Common myeloid progenitor, CD34-positive (primary cell): ENCODE results near the gene SMIM43.
A peak's percentile ranks its signal among the peaks of the same experiment; 100 is the strongest.
"Not testable (repeated sequence)": the region's sequence is repeated elsewhere in the genome, so short reads cannot be mapped to it uniquely, and the experiment has no call there.

Source experiments
- CTCF ChIA-PET: fragments of 350-600 bp; sonication (Branson Sonifier 250); formaldehyde crosslinking; loops from one replicate; lab custom pipeline; 2021; ENCODE audit warnings: antibody characterized with exemption; lab: Charles Lee
- POLR2A ChIA-PET: fragments of 350-600 bp; sonication (Branson Sonifier 250); formaldehyde crosslinking; loops from one replicate; lab custom pipeline; 2021; ENCODE audit warnings: antibody characterized with exemption; lab: Charles Lee
- DNase-seq, 3 donors: peaks; one replicate each; pipeline versions ENCODE4 v3.0.0 to v3.0.0-alpha.2; 2013
- H3K27ac ChIP-seq, 2 experiments: 1 replicate in 1 of 2; 2 replicates in 1 of 2; pipeline ENCODE4 v1.7.0; 2013; ENCODE audit warnings: inconsistent platforms in 2 of 2, low read length in 2 of 2, mild to moderate bottlenecking in 2 of 2, low read depth in 1 of 2, moderate library complexity in 1 of 2; ENCODE audit not compliant: severe bottlenecking in 2 of 2, insufficient read depth in 1 of 2, poor library complexity in 1 of 2
- H3K27me3 ChIP-seq, 5 experiments: replicated peaks in 2 of 5; 1 replicate in 3 of 5; 2 replicates in 2 of 5; pipeline versions ENCODE4 v1.6.1 to v1.7.0; 2013; ENCODE audit warnings: low read length in 4 of 5, mild to moderate bottlenecking in 2 of 5, moderate library complexity in 2 of 5, inconsistent platforms in 1 of 5; ENCODE audit not compliant: insufficient read depth in 5 of 5, control insufficient read depth in 4 of 5
- H3K36me3 ChIP-seq, 4 experiments: 1 replicate in 2 of 4; 2 replicates in 2 of 4; pipeline versions ENCODE4 v1.6.1 to v1.7.0; 2013; ENCODE audit warnings: low read length in 3 of 4, control low read depth in 1 of 4, mild to moderate bottlenecking in 1 of 4; ENCODE audit not compliant: control insufficient read depth in 4 of 4, insufficient read depth in 4 of 4
- H3K4me1 ChIP-seq, 4 experiments: 1 replicate in 3 of 4; 2 replicates in 1 of 4; pipeline versions ENCODE4 v1.6.1 to v1.7.1; 2013; ENCODE audit warnings: low read length in 3 of 4, mild to moderate bottlenecking in 3 of 4, control low read depth in 1 of 4, inconsistent platforms in 1 of 4, moderate library complexity in 1 of 4; ENCODE audit not compliant: control insufficient read depth in 4 of 4, insufficient read depth in 4 of 4; ENCODE audit errors: control extremely low read depth in 1 of 4
- H3K4me3 ChIP-seq, 7 experiments: 1 replicate in 4 of 7; 2 replicates in 3 of 7; pipeline versions ENCODE4 v1.5.1 to v1.7.0; 2013; ENCODE audit warnings: mild to moderate bottlenecking in 7 of 7, low read length in 6 of 7, moderate library complexity in 6 of 7, inconsistent platforms in 2 of 7, low read depth in 2 of 7, control low read depth in 1 of 7; ENCODE audit not compliant: insufficient read depth in 4 of 7, control insufficient read depth in 1 of 7; ENCODE audit errors: extremely low read depth in 1 of 7
- H3K9me3 ChIP-seq, 5 experiments: 1 replicate in 4 of 5; 2 replicates in 1 of 5; pipeline versions ENCODE4 v1.6.1 to v1.7.1; 2013; ENCODE audit warnings: low read length in 4 of 5, mild to moderate bottlenecking in 2 of 5, inconsistent platforms in 1 of 5, low read depth in 1 of 5, moderate library complexity in 1 of 5; ENCODE audit not compliant: control insufficient read depth in 4 of 5, insufficient read depth in 2 of 5; ENCODE audit errors: control extremely low read depth in 1 of 5
- WGBS: methylation state at CpG from one replicate; pipeline ENCODE4 v1.1.5; 2013; ENCODE audit not compliant: insufficient coverage; 5-methylcytosine and 5-hydroxymethylcytosine counted together

Gene SMIM43

GRCh38 chr4:121737846-121738554 lies 27.0 kb downstream of the SMIM43 start:
- ChIA-PET CTCF (interaction anchor here (1.4 to 3.4 kb wide), 4 partner anchors 13 to 368 kb away, joined by 3 to 17 read pairs (median 7); no protein-coding TSS in a partner anchor), POLR2A (no interaction called here)
- no peak for DNase-seq
- Histone ChIP-seq H3K27ac (no peak overlapping the region), H3K9me3 (no peaks in the 10 kb centered on the region), H3K36me3 (no peaks in the 10 kb centered on the region), H3K27me3 (peaks cover 0 to 9% (median 0%) of the 10 kb centered on the region in 5 experiments), H3K4me3 (no peak overlapping the region), H3K4me1 (no peaks in the 10 kb centered on the region)
- WGBS, result 95% methylated on average over 5 of the region's 10 CpGs

DNA sequence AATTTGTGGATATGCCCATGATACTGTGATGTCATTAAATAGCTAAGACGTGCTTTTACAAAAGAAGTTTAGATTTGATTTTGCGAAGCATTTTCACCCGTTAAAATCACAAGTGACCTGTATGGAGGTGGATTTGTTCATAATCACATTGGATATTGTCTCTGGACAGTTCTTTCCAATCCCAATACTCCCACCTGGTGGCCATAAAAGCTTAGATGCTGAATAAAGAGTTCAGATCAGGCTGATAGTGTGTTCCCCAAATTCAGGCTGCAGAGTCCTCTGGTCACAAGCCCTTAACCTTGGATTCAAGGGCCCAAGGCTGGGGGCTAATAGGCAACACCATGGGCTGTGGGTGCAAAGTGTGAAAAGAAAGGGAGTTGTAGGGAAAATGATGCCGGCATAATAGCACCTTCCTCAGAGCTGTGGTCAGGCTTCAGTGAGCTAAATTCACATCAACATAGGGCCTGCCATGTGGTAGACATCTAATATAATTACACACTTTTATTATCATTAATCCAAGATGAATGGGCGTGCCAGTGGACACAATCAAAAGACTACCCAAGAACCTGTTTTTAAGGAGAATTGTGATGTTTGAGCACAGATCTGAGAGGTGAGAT lies 28.1 kb downstream of the SMIM43 start:
- H3K4me3 ChIP-seq, result no peak overlapping the region
- H3K9me3 ChIP-seq, result no peaks in the 10 kb centered on the region
- ChIA-PET CTCF (interaction anchor here (0.8 to 3.4 kb wide), 7 partner anchors 12 to 464 kb away, joined by 3 to 17 read pairs (median 3); no protein-coding TSS in a partner anchor), POLR2A (no interaction called here)
- H3K27me3 ChIP-seq, result peaks cover 0 to 9% (median 0%) of the 10 kb centered on the region in 5 experiments
- H3K27ac ChIP-seq, result no peak overlapping the region
- peak; percentile 34 to 63 (median 55) for DNase-seq
- H3K4me1 ChIP-seq, result no peaks in the 10 kb centered on the region
- H3K36me3 ChIP-seq, result no peaks in the 10 kb centered on the region
- WGBS, result 100% methylated on average over 3 of the region's 5 CpGs

DNA sequence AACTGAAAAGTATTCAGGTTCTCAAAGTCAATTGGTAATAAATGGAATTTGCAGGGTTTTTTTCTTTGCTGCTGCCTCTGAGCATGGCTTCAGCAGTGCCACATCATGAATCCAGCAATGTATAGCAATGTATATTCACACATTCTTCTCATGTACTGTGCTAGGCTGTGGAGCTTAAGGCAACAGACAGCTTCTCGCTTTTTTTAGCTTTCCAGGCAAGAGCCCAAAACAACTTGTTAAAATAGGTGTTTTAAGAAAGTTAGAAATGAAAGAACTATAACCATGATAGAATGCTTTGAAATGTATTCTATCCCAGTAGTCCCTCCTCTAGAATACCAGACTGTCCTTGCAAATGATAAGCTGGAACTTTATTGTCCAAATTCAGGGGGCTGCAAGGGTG lies 30.4 kb downstream of the SMIM43 start:
- no peak overlapping the region for H3K27ac ChIP-seq
- POLR2A ChIA-PET, result no interaction called here
- H3K4me3 ChIP-seq, result no peak overlapping the region
- WGBS, result no CpG with 5 or more reads among the region's 1 CpG
- CTCF ChIA-PET, result interaction anchor here (0.6 to 3.4 kb wide), 6 partner anchors 10 to 1064 kb away, joined by 3 to 17 read pairs (median 4); no protein-coding TSS in a partner anchor
- no peaks in the 10 kb centered on the region for H3K36me3 ChIP-seq
- no peak for DNase-seq
- no peaks in the 10 kb centered on the region for H3K4me1 ChIP-seq
- H3K27me3 ChIP-seq, result peaks cover 0 to 5% (median 0%) of the 10 kb centered on the region in 5 experiments
- no peaks in the 10 kb centered on the region for H3K9me3 ChIP-seq

DNA sequence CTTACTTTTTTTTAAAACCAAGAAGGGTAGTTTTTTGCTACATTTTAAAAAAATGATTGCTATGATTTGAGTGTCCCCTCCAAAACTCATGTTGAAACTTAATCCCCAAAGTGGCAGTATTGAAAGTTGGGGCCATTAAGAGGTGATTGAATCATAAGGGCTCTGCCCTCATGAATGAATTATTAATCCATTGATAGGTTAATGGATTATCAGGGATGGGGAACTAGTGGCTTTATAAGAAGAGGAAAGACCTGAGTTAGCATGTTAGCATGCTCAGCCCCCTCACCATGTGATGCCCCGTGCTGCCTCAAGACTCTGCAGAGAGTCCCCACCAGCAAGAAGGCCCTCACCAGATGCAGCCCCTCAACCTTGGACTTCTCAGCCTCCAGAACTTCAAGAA lies 31.0 kb downstream of the SMIM43 start:
- 100% methylated on average over 1 of the region's 1 CpG for WGBS
- no peak for DNase-seq
- Histone ChIP-seq H3K9me3 (no peaks in the 10 kb centered on the region), H3K27ac (no peak overlapping the region), H3K4me3 (no peak overlapping the region), H3K4me1 (no peaks in the 10 kb centered on the region), H3K36me3 (no peaks in the 10 kb centered on the region), H3K27me3 (peaks cover 0 to 5% (median 0%) of the 10 kb centered on the region in 5 experiments)
- ChIA-PET POLR2A (no interaction called here), CTCF (interaction anchor here (0.7 to 0.9 kb wide), 2 partner anchors 45 to 363 kb away, joined by 3 read pairs; no protein-coding TSS in a partner anchor)

DNA sequence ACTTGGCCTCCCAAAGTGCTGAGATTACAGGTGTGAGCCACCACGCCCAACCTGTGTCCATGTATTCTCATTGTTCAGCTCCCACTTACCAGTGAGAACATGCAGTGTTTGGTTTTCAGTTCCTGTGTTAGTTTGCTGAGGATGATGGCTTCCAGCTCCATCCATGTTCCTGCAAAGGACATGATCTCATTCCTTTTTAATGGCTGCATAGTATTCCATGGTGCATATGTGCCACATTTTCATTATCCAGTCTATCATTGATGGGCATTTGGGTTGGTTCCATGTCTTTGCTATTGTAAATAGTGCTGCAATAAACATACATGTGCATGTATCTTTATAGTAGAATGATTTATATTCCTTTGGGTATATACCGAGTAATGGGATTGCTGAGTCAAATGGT lies 35.2 kb downstream of the SMIM43 start:
- WGBS, result 90% methylated on average over 1 of the region's 2 CpGs
- H3K9me3 ChIP-seq, H3K36me3 ChIP-seq, H3K4me3 ChIP-seq, H3K27ac ChIP-seq, H3K27me3 ChIP-seq, POLR2A ChIA-PET, DNase-seq, H3K4me1 ChIP-seq, CTCF ChIA-PET: not testable (repeated sequence)

DNA sequence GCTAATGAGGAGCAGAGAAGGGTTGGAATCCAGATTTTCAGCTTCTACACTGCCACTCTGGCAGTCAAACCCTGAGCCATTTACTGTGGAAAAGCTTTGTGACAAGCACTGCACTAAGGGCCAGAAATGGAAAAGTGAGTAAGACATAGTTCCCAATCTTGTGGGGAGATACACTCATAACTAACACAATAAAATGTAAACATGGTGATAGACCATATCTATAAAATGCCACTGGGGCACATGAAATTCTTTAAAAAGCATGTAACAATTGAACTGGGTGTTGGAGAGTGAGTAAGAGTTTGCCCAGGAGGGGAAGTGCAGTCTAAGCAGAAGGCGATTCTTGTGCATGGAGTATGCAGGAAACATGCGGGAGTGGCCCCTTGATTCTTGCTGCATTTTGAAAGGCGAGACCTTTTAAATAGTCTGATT lies 36.2 kb downstream of the SMIM43 start:
- peaks cover 0 to 3% (median 0%) of the 10 kb centered on the region in 5 experiments for H3K27me3 ChIP-seq
- no peak overlapping the region for H3K27ac ChIP-seq
- H3K36me3 ChIP-seq, result no peaks in the 10 kb centered on the region
- ChIA-PET POLR2A (no interaction called here), CTCF (interaction anchor here (1.7 kb wide), 1 partner anchor 13 kb away, joined by 6 read pairs; no protein-coding TSS in a partner anchor)
- H3K4me1 ChIP-seq, result no peaks in the 10 kb centered on the region
- DNase-seq, result no peak
- no CpG with 5 or more reads among the region's 3 CpGs for WGBS
- H3K9me3 ChIP-seq, result no peaks in the 10 kb centered on the region
- no peak overlapping the region for H3K4me3 ChIP-seq

DNA sequence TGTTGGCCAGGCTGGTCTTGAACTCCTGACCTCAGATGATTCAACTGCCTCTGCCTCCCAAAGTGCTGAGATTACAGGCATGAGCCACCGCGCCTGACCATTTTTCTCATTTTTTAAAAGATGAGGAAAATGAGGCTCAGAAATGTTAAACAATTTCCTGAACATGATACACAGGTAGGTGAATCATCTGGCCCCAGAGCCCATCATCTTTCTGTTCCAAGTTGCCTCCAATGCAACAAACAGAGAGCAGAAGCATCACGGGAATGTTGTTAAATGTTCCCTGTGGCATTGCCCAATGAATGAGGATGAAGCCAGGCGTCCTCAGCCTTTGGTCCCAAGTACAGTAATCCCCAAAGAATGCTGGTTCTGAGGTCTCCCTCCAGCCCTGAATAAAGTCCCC lies 36.9 kb downstream of the SMIM43 start:
- H3K4me3 ChIP-seq, result no peak overlapping the region
- H3K9me3 ChIP-seq, result no peaks in the 10 kb centered on the region
- no peaks in the 10 kb centered on the region for H3K4me1 ChIP-seq
- H3K27ac ChIP-seq, result no peak overlapping the region
- ChIA-PET CTCF (interaction anchor here (1.0 to 1.7 kb wide), 3 partner anchors 13 to 242 kb away, joined by 3 to 6 read pairs (median 3); no protein-coding TSS in a partner anchor), POLR2A (no interaction called here)
- no peaks in the 10 kb centered on the region for H3K27me3 ChIP-seq
- WGBS, result no CpG with 5 or more reads among the region's 4 CpGs
- no peaks in the 10 kb centered on the region for H3K36me3 ChIP-seq
- DNase-seq, result no peak
